SKM-1 (cell line): ENCODE results near the gene NSMF.
A peak's percentile ranks its signal among the peaks of the same experiment; 100 is the strongest.

Experiments used
- DNase-seq: peaks from one replicate; lab custom pipeline; 2025; ENCODE audit not compliant: unreplicated experiment; lab: John Stamatoyannopoulos, UW

The NSMF gene

GRCh38 chr9:137448602-137448962 lies 10.6 kb downstream of the NSMF start:
- DNase-seq = no peak

- DNase-seq = no peak
Measured at GRCh38 chr9:137447722-137448601, 11.2 kb downstream of the NSMF start.

- peak; percentile 35 for DNase-seq
Measured at GRCh38 chr9:137446851-137447471, 12.2 kb downstream of the NSMF start.

GRCh38 chr9:137445930-137446431 lies 13.2 kb downstream of the NSMF start:
- DNase-seq = no peak

- peak; percentile 47 for DNase-seq
Measured at GRCh38 chr9:137445275-137445807, 13.8 kb downstream of the NSMF start.

- no peak for DNase-seq
Measured at GRCh38 chr9:137444106-137444790, 14.9 kb downstream of the NSMF start.

GRCh38 chr9:137441935-137442321 lies 17.2 kb downstream of the NSMF start:
- no peak for DNase-seq

- DNase-seq = no peak
Measured at GRCh38 chr9:137441289-137441934, 17.7 kb downstream of the NSMF start, which contains the start of gene ENTPD8. TSS of gene ENTPD8 (minus strand) at chr9:137441357. CDS start at chr9:137438285, 3,072 bp downstream.

GRCh38 chr9:137439158-137439714 lies 19.9 kb downstream of the NSMF start:
- DNase-seq = no peak

- DNase-seq = no peak
Measured at GRCh38 chr9:137438591-137439157, 20.5 kb downstream of the NSMF start.

GRCh38 chr9:137437691-137438590 lies 21.2 kb downstream of the NSMF start:
- DNase-seq = no peak

- no peak for DNase-seq
Measured at GRCh38 chr9:137436761-137437600, 22.2 kb downstream of the NSMF start.

- no peak for DNase-seq
Measured at GRCh38 chr9:137435980-137436760, 23.0 kb downstream of the NSMF start.

- DNase-seq = no peak
Measured at GRCh38 chr9:137435381-137435891, 23.7 kb downstream of the NSMF start.

GRCh38 chr9:137434498-137435380 lies 24.4 kb downstream of the NSMF start:
- DNase-seq = no peak

GRCh38 chr9:137433916-137434431 lies 25.2 kb downstream of the NSMF start:
- DNase-seq = no peak
